Upper lobe of left lung (tissue), 6 donors: ENCODE data around the gene EIF5A. TPM values are rescaled to one million over a fixed set of nuclear protein-coding genes. Genes with fewer than 3 reads are reported as not detected.

Experiments
- ATAC-seq, 2 donors: fragments of 200-7000 bp; cut with Tn5 transposase; one replicate each; pipeline ENCODE4 v1.9.1; 2022; ENCODE audit warnings: mild to moderate bottlenecking in 2 of 2, moderate library complexity in 2 of 2; ENCODE audit not compliant: low FRiP score in 2 of 2
- DNase-seq, 2 donors: peaks; one replicate each; pipeline ENCODE4 v3.0.0-alpha.2; 2019 to 2020
- H3K27ac ChIP-seq, 4 donors: fragments of 200-600 bp; sonication (generic); one replicate each; pipeline ENCODE4 v1.5.1; 2016 to 2019
- H3K27me3 ChIP-seq, 4 donors: fragments of 200-600 bp; sonication (generic); one replicate each; pipeline ENCODE4 v1.5.1; 2017 to 2019
- H3K36me3 ChIP-seq, 4 donors: fragments of 200-600 bp; sonication (generic); one replicate each; pipeline ENCODE4 v1.5.1; 2016 to 2019
- H3K4me1 ChIP-seq, 4 donors: fragments of 200-600 bp; sonication (generic); one replicate each; pipeline ENCODE4 v1.5.1; 2018 to 2019
- H3K4me3 ChIP-seq, 4 donors: fragments of 200-600 bp; sonication (generic); one replicate each; pipeline ENCODE4 v1.5.1; 2017 to 2019; ENCODE audit warnings: mild to moderate bottlenecking in 2 of 4, moderate library complexity in 1 of 4
- H3K9me3 ChIP-seq, 4 donors: fragments of 200-600 bp; sonication (generic); one replicate each; pipeline ENCODE4 v1.5.1; 2018 to 2019
- CTCF ChIP-seq, 6 experiments: fragments of 450-650 bp in 4 of 6; fragments of 200-600 bp in 2 of 6; sonication (generic) in 2 of 6; IDR thresholded peaks; one replicate each; pipeline ENCODE4 v1.5.1; 2016 to 2019; ENCODE audit warnings: antibody characterized with exemption in 6 of 6
- EP300 ChIP-seq, 4 donors: sonication (generic); formaldehyde crosslinking; IDR thresholded peaks; one replicate each; pipeline ENCODE4 v1.5.1; 2017; ENCODE audit warnings: antibody characterized with exemption in 4 of 4, control low read depth in 2 of 4
- POLR2A ChIP-seq, 4 donors: fragments of 450-650 bp; IDR thresholded peaks; one replicate each; pipeline ENCODE4 v1.5.1; 2016 to 2017; ENCODE audit warnings: antibody characterized with exemption in 4 of 4, mild to moderate bottlenecking in 2 of 4
- POLR2AphosphoS5 ChIP-seq, 2 donors: sonication (generic); formaldehyde crosslinking; IDR thresholded peaks; one replicate each; pipeline ENCODE4 v1.5.1; 2017; ENCODE audit warnings: antibody characterized with exemption in 2 of 2
- WGBS, 2 donors: methylation state at CpG; one replicate each; pipeline ENCODE4 v1.1.5; 2017 to 2018; 5-methylcytosine and 5-hydroxymethylcytosine counted together
- total RNA-seq, 6 donors: library from RNA; depleted of rRNA in 4 of 6; stranded (reverse); fragments of >200 nt in 4 of 6; gene quantifications; one replicate each; pipeline versions ENCODE4 v1.1.0 to v1.2.1, GENCODE V29; 2016 to 2021
- donor health status: DM: no; HTN: no; CAD: no; lungs with moderate emphysema.
- donor health status: DM: no; HTN: yes; CAD: no; lungs with severe emphysema.

EIF5A gene
- total RNA-seq, 6 donors from 2014 or later, result 84.9 to 303 (median 207) TPM

GRCh38 chr17:7328009-7328408, 20.6 kb downstream of the EIF5A start:
- Histone ChIP-seq H3K27me3 (no peaks in the 10 kb centered on the region), H3K4me3 (peak overlapping the region in 1 of 4 donors; percentile 86), H3K4me1 (peaks cover 13 to 26% (median 15%) of the 10 kb centered on the region in 4 donors), H3K9me3 (no peaks in the 10 kb centered on the region), H3K36me3 (peaks cover 6 to 46% (median 29%) of the 10 kb centered on the region in 4 donors), H3K27ac (peak overlapping the region in 2 of 4 donors; percentile 35 to 93)
- TF ChIP-seq CTCF (IDR thresholded peaks at IDR 0.05) (no peak), EP300 (IDR thresholded peaks at IDR 0.05) (no peak), POLR2A (IDR thresholded peaks at IDR 0.05) (no peak), POLR2AphosphoS5 (IDR thresholded peaks at IDR 0.05) (no peak)
- no peak for ATAC-seq
- DNase-seq, result no peak
- WGBS, 2 donors, result 73 to 85% methylated on average over 1 of the region's 1 CpG

GRCh38 chr17:7328840-7329373, 21.5 kb downstream of the EIF5A start, which contains the start of gene NEURL4:
Gene NEURL4 (minus strand): TSS chr17:7329335. CDS start chr17:7329312, 23 bp downstream.
- Histone ChIP-seq H3K9me3 (no peaks in the 10 kb centered on the region), H3K27me3 (no peaks in the 10 kb centered on the region), H3K4me3 (peak within 1 kb of the TSS; percentile 74 to 95 (median 84)), H3K36me3 (peaks cover 0 to 37% (median 20%) of the 10 kb centered on the region in 4 donors), H3K4me1 (peaks cover 13 to 26% (median 15%) of the 10 kb centered on the region in 4 donors), H3K27ac (peak within 1 kb of the TSS; percentile 80 to 94 (median 92))
- ATAC-seq, result peak in 1 of 2 donors; percentile 47
- DNase-seq, result peak in 1 of 2 donors; percentile 97
- TF ChIP-seq POLR2AphosphoS5 (IDR thresholded peaks at IDR 0.05) (no peak), POLR2A (IDR thresholded peaks at IDR 0.05) (no peak), EP300 (IDR thresholded peaks at IDR 0.05) (no peak)
- WGBS, 2 donors, result 0 to 1% methylated on average over 18 to 39 of the region's 50 CpGs

GRCh38 chr17:7329374-7329996, 22.1 kb downstream of the EIF5A start:
- Histone ChIP-seq H3K27me3 (no peaks in the 10 kb centered on the region), H3K36me3 (peaks cover 0 to 31% (median 17%) of the 10 kb centered on the region in 4 donors), H3K9me3 (no peaks in the 10 kb centered on the region), H3K4me3 (peak overlapping the region; percentile 74 to 95 (median 84)), H3K4me1 (peaks cover 13 to 26% (median 15%) of the 10 kb centered on the region in 4 donors), H3K27ac (peak overlapping the region; percentile 80 to 94 (median 92))
- TF ChIP-seq CTCF (IDR thresholded peaks at IDR 0.05) (peak in 2 of 6 experiments; percentile 9 to 27), POLR2AphosphoS5 (IDR thresholded peaks at IDR 0.05) (peak; percentile 65 to 90), EP300 (IDR thresholded peaks at IDR 0.05) (peak in 1 of 4 donors; percentile 48), POLR2A (IDR thresholded peaks at IDR 0.05) (peak in 3 of 4 donors; percentile 29 to 84 (median 62))
- DNase-seq, result peak; percentile 98 to 99
- 0% methylated on average over 31 to 41 of the region's 43 CpGs for WGBS, 2 donors
- peak; percentile 95 to 97 for ATAC-seq

- Histone ChIP-seq H3K9me3 (no peaks in the 10 kb centered on the region), H3K36me3 (peaks cover 0 to 25% (median 11%) of the 10 kb centered on the region in 4 donors), H3K4me1 (peaks cover 13 to 26% (median 15%) of the 10 kb centered on the region in 4 donors), H3K27me3 (no peaks in the 10 kb centered on the region), H3K27ac (peak overlapping the region; percentile 80 to 94 (median 92)), H3K4me3 (peak overlapping the region; percentile 74 to 95 (median 84))
- DNase-seq (peak; percentile 82 to 96), ATAC-seq (peak; percentile 83 to 86)
- 1 to 2% methylated on average over 7 to 21 of the region's 34 CpGs for WGBS, 2 donors
- TF ChIP-seq POLR2AphosphoS5 (IDR thresholded peaks at IDR 0.05) (no peak), CTCF (IDR thresholded peaks at IDR 0.05) (no peak), EP300 (IDR thresholded peaks at IDR 0.05) (no peak), POLR2A (IDR thresholded peaks at IDR 0.05) (no peak)
Measured at GRCh38 chr17:7329997-7330637, 22.7 kb downstream of the EIF5A start.

- no peak for TF ChIP-seq POLR2AphosphoS5 (IDR thresholded peaks at IDR 0.05)
- TF ChIP-seq POLR2A (IDR thresholded peaks at IDR 0.05), result no peak
- Histone ChIP-seq H3K27me3 (no peaks in the 10 kb centered on the region), H3K36me3 (peaks cover 0 to 20% (median 7%) of the 10 kb centered on the region in 4 donors), H3K9me3 (no peaks in the 10 kb centered on the region), H3K4me1 (peaks cover 13 to 26% (median 15%) of the 10 kb centered on the region in 4 donors), H3K4me3 (peak overlapping the region in 3 of 4 donors; percentile 74 to 86 (median 82)), H3K27ac (peak overlapping the region; percentile 80 to 94 (median 92))
- DNase-seq, result peak in 1 of 2 donors; percentile 50
- WGBS, 2 donors, result 61 to 90% methylated on average over 5 to 13 of the region's 13 CpGs
- ATAC-seq, result no peak
Measured at GRCh38 chr17:7330638-7331015, 23.2 kb downstream of the EIF5A start.
